ENCODE data around the gene ARMC10. TPM values are rescaled to one million over a fixed set of nuclear protein-coding genes. Genes with fewer than 3 reads are reported as not detected.

Gene ARMC10
- total RNA-seq, 2 donors from 2014 or later: 46.3 to 48.9 TPM

DNA sequence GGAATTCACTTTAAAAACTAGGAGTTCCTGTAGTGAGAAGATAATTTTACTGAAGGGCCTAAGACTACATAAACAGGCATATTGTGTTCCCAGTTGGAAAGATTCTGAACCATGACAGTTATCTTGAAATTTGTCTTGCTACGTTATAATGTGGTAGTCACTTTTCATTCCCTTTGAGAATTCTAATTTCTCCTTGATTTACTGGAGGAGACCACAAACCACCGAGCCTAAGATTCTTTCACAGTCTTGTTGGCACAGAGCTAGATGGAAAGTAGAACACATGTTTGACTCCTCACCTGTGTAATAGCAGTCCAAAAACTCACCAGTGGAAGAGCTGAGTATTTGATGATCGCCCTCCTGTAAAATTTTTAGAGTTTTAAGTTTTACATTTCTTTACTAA is 4.9 kb downstream of the ARMC10 start:
- TF ChIP-seq, protein P1, sequence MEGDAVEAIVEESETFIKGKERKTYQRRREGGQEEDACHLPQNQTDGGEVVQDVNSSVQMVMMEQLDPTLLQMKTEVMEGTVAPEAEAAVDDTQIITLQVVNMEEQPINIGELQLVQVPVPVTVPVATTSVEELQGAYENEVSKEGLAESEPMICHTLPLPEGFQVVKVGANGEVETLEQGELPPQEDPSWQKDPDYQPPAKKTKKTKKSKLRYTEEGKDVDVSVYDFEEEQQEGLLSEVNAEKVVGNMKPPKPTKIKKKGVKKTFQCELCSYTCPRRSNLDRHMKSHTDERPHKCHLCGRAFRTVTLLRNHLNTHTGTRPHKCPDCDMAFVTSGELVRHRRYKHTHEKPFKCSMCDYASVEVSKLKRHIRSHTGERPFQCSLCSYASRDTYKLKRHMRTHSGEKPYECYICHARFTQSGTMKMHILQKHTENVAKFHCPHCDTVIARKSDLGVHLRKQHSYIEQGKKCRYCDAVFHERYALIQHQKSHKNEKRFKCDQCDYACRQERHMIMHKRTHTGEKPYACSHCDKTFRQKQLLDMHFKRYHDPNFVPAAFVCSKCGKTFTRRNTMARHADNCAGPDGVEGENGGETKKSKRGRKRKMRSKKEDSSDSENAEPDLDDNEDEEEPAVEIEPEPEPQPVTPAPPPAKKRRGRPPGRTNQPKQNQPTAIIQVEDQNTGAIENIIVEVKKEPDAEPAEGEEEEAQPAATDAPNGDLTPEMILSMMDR (conservative IDR thresholded peaks at IDR 0.05): no peak
- no peak overlapping the region for H3K27ac ChIP-seq (ENCODE audit: low read depth, low read length)
- peaks cover 17% of the 10 kb centered on the region for H3K4me1 Mint-ChIP-seq
- no peaks in the 10 kb centered on the region for H3K4me1 ChIP-seq (ENCODE audit: control insufficient read depth, insufficient read depth, low read length)
- peaks cover 29% of the 10 kb centered on the region for H3K36me3 Mint-ChIP-seq (ENCODE audit: low read depth)
- H3K4me3 ChIP-seq (ENCODE audit: low read length): no peak overlapping the region
- no peak overlapping the region for H3K4me3 Mint-ChIP-seq
- no peaks in the 10 kb centered on the region for H3K27me3 ChIP-seq (ENCODE audit: control insufficient read depth, insufficient read depth, low read length, poor library complexity, severe bottlenecking)
- H3K9ac ChIP-seq (ENCODE audit: extremely low read depth, low read length, poor library complexity, severe bottlenecking): no peak overlapping the region
- no peak for DNase-seq
- H3K27ac Mint-ChIP-seq: no peak overlapping the region
- peaks cover 26% of the 10 kb centered on the region for H3K36me3 ChIP-seq (ENCODE audit: control insufficient read depth, insufficient read depth, low read length)
- no peaks in the 10 kb centered on the region for H3K27me3 Mint-ChIP-seq (ENCODE audit: insufficient read depth)
- no peaks in the 10 kb centered on the region for H3K9me3 ChIP-seq (ENCODE audit: control insufficient read depth, low read length)
- H3K9me3 Mint-ChIP-seq: no peaks in the 10 kb centered on the region
- WGBS, 2 experiments (ENCODE audit: insufficient coverage in 1 of 2, insufficient read length in 1 of 2): 92 to 94% methylated on average over 2 to 3 of the region's 3 CpGs

DNA sequence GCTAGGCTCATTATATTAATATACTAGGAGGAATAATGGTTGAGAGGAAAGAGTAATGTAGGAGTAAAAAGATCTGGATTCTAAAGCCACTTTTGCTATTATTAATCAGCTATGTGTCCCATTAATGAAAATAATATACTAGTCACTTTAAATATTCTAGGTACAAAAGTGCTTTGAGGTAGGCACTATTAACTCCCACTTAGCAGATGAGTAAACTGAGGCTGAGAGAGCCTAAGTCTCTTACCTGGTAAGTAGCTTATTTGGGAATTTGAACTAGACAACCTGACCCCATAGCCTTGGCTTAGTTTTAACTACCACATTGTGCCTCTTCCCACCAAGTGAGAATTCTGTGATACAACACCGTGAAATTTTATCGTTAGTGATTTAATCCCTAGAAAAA is 6.0 kb downstream of the ARMC10 start:
- DNase-seq: no peak
- H3K9ac ChIP-seq (ENCODE audit: extremely low read depth, low read length, poor library complexity, severe bottlenecking): no peak overlapping the region
- H3K27me3 Mint-ChIP-seq (ENCODE audit: insufficient read depth): no peaks in the 10 kb centered on the region
- no peak overlapping the region for H3K27ac Mint-ChIP-seq
- WGBS, 2 experiments (ENCODE audit: insufficient coverage in 1 of 2, insufficient read length in 1 of 2): 100% methylated on average over 1 of the region's 2 CpGs; no CpG with 5 or more reads in 1 of the 2 experiments
- TF ChIP-seq, protein P1 (conservative IDR thresholded peaks at IDR 0.05): no peak
- peaks cover 17% of the 10 kb centered on the region for H3K4me1 Mint-ChIP-seq
- no peak overlapping the region for H3K4me3 ChIP-seq (ENCODE audit: low read length)
- H3K27me3 ChIP-seq (ENCODE audit: control insufficient read depth, insufficient read depth, low read length, poor library complexity, severe bottlenecking): no peaks in the 10 kb centered on the region
- no peaks in the 10 kb centered on the region for H3K9me3 Mint-ChIP-seq
- no peak overlapping the region for H3K4me3 Mint-ChIP-seq
- no peaks in the 10 kb centered on the region for H3K4me1 ChIP-seq (ENCODE audit: control insufficient read depth, insufficient read depth, low read length)
- H3K27ac ChIP-seq (ENCODE audit: low read depth, low read length): no peak overlapping the region
- H3K9me3 ChIP-seq (ENCODE audit: control insufficient read depth, low read length): no peaks in the 10 kb centered on the region
- peaks cover 34% of the 10 kb centered on the region for H3K36me3 ChIP-seq (ENCODE audit: control insufficient read depth, insufficient read depth, low read length)
- peaks cover 33% of the 10 kb centered on the region for H3K36me3 Mint-ChIP-seq (ENCODE audit: low read depth)

DNA sequence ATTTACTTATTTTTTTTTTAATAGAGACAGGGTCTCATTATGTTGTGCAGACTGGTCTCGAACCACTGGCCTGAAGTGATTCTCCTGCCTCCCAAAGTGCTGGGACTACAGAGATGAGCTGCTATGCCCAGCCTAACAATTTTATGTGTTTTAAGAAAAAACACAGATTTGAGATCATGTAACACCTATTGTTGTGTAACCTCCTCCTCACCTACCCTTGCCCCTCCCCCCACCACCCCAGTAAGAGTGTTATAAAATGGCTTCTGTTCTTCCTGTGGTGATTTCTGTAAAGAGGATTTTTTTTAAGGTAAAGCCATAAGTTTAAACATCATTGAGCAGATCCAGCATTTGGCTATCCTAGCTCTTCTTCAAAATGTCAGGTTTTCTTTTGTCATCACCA is 7.6 kb downstream of the ARMC10 start:
- H3K27ac ChIP-seq (ENCODE audit: low read depth, low read length): no peak overlapping the region
- 90% methylated on average over 1 of the region's 1 CpG; no CpG with 5 or more reads in 1 of the 2 experiments for WGBS, 2 experiments (ENCODE audit: insufficient coverage in 1 of 2, insufficient read length in 1 of 2)
- no peaks in the 10 kb centered on the region for H3K27me3 ChIP-seq (ENCODE audit: control insufficient read depth, insufficient read depth, low read length, poor library complexity, severe bottlenecking)
- DNase-seq: peak; percentile 53
- peaks cover 37% of the 10 kb centered on the region for H3K36me3 Mint-ChIP-seq (ENCODE audit: low read depth)
- no peaks in the 10 kb centered on the region for H3K4me1 ChIP-seq (ENCODE audit: control insufficient read depth, insufficient read depth, low read length)
- H3K4me3 Mint-ChIP-seq: no peak overlapping the region
- H3K9me3 Mint-ChIP-seq: no peaks in the 10 kb centered on the region
- no peak overlapping the region for H3K9ac ChIP-seq (ENCODE audit: extremely low read depth, low read length, poor library complexity, severe bottlenecking)
- H3K4me3 ChIP-seq (ENCODE audit: low read length): no peak overlapping the region
- TF ChIP-seq, protein P1 (conservative IDR thresholded peaks at IDR 0.05): no peak
- no peaks in the 10 kb centered on the region for H3K27me3 Mint-ChIP-seq (ENCODE audit: insufficient read depth)
- no peak overlapping the region for H3K27ac Mint-ChIP-seq
- H3K9me3 ChIP-seq (ENCODE audit: control insufficient read depth, low read length): no peaks in the 10 kb centered on the region
- H3K36me3 ChIP-seq (ENCODE audit: control insufficient read depth, insufficient read depth, low read length): peaks cover 48% of the 10 kb centered on the region
- H3K4me1 Mint-ChIP-seq: peaks cover 17% of the 10 kb centered on the region
